HEK293 (cell line): ENCODE measurements around the gene ARHGEF4.

Experiments used
- CTCF ChIA-PET: fragments of 350-600 bp; formaldehyde crosslinking; extraction: SDS; loops from one replicate; lab custom pipeline; 2021; ENCODE audit warnings: antibody characterized with exemption; lab: Yijun Ruan, JAX
- POLR2A ChIA-PET: fragments of 300-600 bp; formaldehyde crosslinking; extraction: SDS; loops from one replicate; lab custom pipeline; 2020; ENCODE audit warnings: antibody characterized with exemption, inconsistent platforms; lab: Yijun Ruan, JAX
- H3K27ac ChIP-seq: fragments of 200-500 bp; sonication (Bioruptor generic); 2 replicates; pipeline ENCODE4 v1.5.1; 2014; ENCODE audit warnings: low read depth, low read length, control low read depth, inconsistent platforms; ENCODE audit errors: extremely low read depth
- H3K36me3 ChIP-seq, 2 experiments: fragments of 200-500 bp in 1 of 2; sonication (Bioruptor generic) in 1 of 2; 1 replicate in 1 of 2; 2 replicates in 1 of 2; pipeline ENCODE4 v1.5.1; 2014 to 2017; ENCODE audit warnings: inconsistent platforms in 2 of 2, low read length in 2 of 2; ENCODE audit not compliant: control insufficient read depth in 2 of 2, insufficient read depth in 1 of 2
- H3K4me1 ChIP-seq: fragments of 200-500 bp; sonication (Bioruptor generic); 2 replicates; pipeline ENCODE4 v1.5.1; 2014; ENCODE audit warnings: mild to moderate bottlenecking, low read length, inconsistent platforms; ENCODE audit not compliant: control insufficient read depth, insufficient read depth
- H3K4me3 ChIP-seq: 2 replicates; pipeline ENCODE4 v1.5.1; 2011; ENCODE audit warnings: low read depth, mild to moderate bottlenecking, control low read depth, low read length, moderate library complexity
- H3K9me3 ChIP-seq: fragments of 200-500 bp; sonication (Bioruptor generic); 2 replicates; pipeline ENCODE4 v1.5.1; 2014; ENCODE audit warnings: low read depth, low read length, inconsistent platforms; ENCODE audit not compliant: control insufficient read depth, insufficient read depth
- KLF16 ChIP-seq: fragments of 450-650 bp; formaldehyde crosslinking; IDR thresholded peaks from 2 replicates; pipeline ENCODE4 v1.5.1; 2017; ENCODE audit warnings: missing biosample characterization, missing genetic modification characterization
- MEIS1 ChIP-seq: sonication (generic); formaldehyde crosslinking; IDR thresholded peaks from 2 replicates; pipeline ENCODE4 v1.8.1; 2022; ENCODE audit warnings: missing genetic modification reagents, mild to moderate bottlenecking, borderline replicate concordance
- OSR2 ChIP-seq: fragments of 450-650 bp; formaldehyde crosslinking; IDR thresholded peaks from 2 replicates; pipeline ENCODE4 v1.5.1; 2016; ENCODE audit warnings: missing biosample characterization, missing genetic modification characterization
- PBX3 ChIP-seq: sonication (generic); formaldehyde crosslinking; IDR thresholded peaks from 2 replicates; pipeline ENCODE4 v1.8.1; 2022; ENCODE audit warnings: mild to moderate bottlenecking, moderate library complexity, missing genetic modification reagents
- REST ChIP-seq: fragments of 450-650 bp; formaldehyde crosslinking; IDR thresholded peaks from 2 replicates; pipeline ENCODE4 v1.5.1; 2016; ENCODE audit warnings: missing biosample characterization, missing genetic modification characterization
- SCRT1 ChIP-seq: fragments of 450-650 bp; formaldehyde crosslinking; IDR thresholded peaks from 2 replicates; pipeline ENCODE4 v1.5.1; 2016; ENCODE audit warnings: missing biosample characterization, missing genetic modification characterization, borderline replicate concordance
- ZFP69B ChIP-seq: fragments of 450-650 bp; formaldehyde crosslinking; IDR thresholded peaks from 2 replicates; pipeline ENCODE4 v1.5.1; 2016; ENCODE audit warnings: missing biosample characterization, missing genetic modification characterization
- ZNF26 ChIP-seq: fragments of 450-650 bp; formaldehyde crosslinking; IDR thresholded peaks from 2 replicates; pipeline ENCODE4 v1.5.1; 2016; ENCODE audit warnings: missing biosample characterization, missing genetic modification characterization
- ZNF280D ChIP-seq: fragments of 450-650 bp; formaldehyde crosslinking; IDR thresholded peaks from 2 replicates; pipeline ENCODE4 v1.5.1; 2016; ENCODE audit warnings: missing biosample characterization, missing genetic modification characterization
- ZNF302 ChIP-seq: fragments of 450-650 bp; formaldehyde crosslinking; IDR thresholded peaks from 2 replicates; pipeline ENCODE4 v1.5.1; 2016; ENCODE audit warnings: missing biosample characterization, missing genetic modification characterization, low read depth
- ZNF335 ChIP-seq: fragments of 450-650 bp; formaldehyde crosslinking; conservative IDR thresholded peaks from 2 replicates; pipeline ENCODE4 v1.5.1; 2016; ENCODE audit warnings: missing biosample characterization, missing genetic modification characterization
- ZNF423 ChIP-seq: fragments of 450-650 bp; formaldehyde crosslinking; IDR thresholded peaks from 2 replicates; pipeline ENCODE4 v1.5.1; 2016; ENCODE audit warnings: missing biosample characterization, missing genetic modification characterization
- ZNF514 ChIP-seq: fragments of 450-650 bp; formaldehyde crosslinking; IDR thresholded peaks from 2 replicates; pipeline ENCODE4 v1.5.1; 2016; ENCODE audit warnings: missing biosample characterization, missing genetic modification characterization
- ZNF624 ChIP-seq: fragments of 450-650 bp; formaldehyde crosslinking; IDR thresholded peaks from 2 replicates; pipeline ENCODE4 v1.5.1; 2017; ENCODE audit warnings: missing biosample characterization, missing genetic modification characterization
- ZNF704 ChIP-seq: fragments of 450-650 bp; formaldehyde crosslinking; IDR thresholded peaks from 2 replicates; pipeline ENCODE4 v1.5.1; 2016; ENCODE audit warnings: missing biosample characterization, missing genetic modification characterization

Gene ARHGEF4

GRCh38 chr2:130850788-130851623 lies 14.3 kb downstream of the ARHGEF4 start:
- H3K36me3 ChIP-seq: no peaks in the 10 kb centered on the region
- no peaks in the 10 kb centered on the region for H3K9me3 ChIP-seq
- H3K4me3 ChIP-seq: no peak overlapping the region
- H3K27ac ChIP-seq: no peak overlapping the region
- CTCF ChIA-PET: interaction anchor here (1.1 kb wide), 1 partner anchor 22 kb away, joined by 4 read pairs; no protein-coding TSS in a partner anchor
- H3K4me1 ChIP-seq: no peaks in the 10 kb centered on the region
- POLR2A ChIA-PET: no interaction called here
- no peak for TF ChIP-seq ZNF423 (tag by site-specific recombination)
- no peak for TF ChIP-seq ZNF624 (tag by site-specific recombination)
- TF ChIP-seq ZNF280D (tag by site-specific recombination): no peak
- TF ChIP-seq REST (tag by site-specific recombination): no peak
- no peak for TF ChIP-seq ZNF302 (tag by site-specific recombination)
- no peak for TF ChIP-seq ZNF514 (tag by site-specific recombination)
- no peak for TF ChIP-seq ZNF335 (tag by site-specific recombination)
- TF ChIP-seq ZNF704 (tag by site-specific recombination): no peak
- TF ChIP-seq ZFP69B: no peak
- TF ChIP-seq OSR2: no peak
- TF ChIP-seq KLF16: no peak
- no peak for TF ChIP-seq ZNF26 (tag by site-specific recombination)
- no peak for TF ChIP-seq PBX3
- no peak for TF ChIP-seq SCRT1 (tag by site-specific recombination)
- TF ChIP-seq MEIS1 (CRISPR knock-in tag): no peak
